NCI-H146 treated with DMSO at 0.1 percent for 48 hours (cell line): ENCODE data around the gene ERP27.

Experiments used
- DNase-seq: peaks from one replicate; lab custom pipeline; 2025; ENCODE audit not compliant: unreplicated experiment; lab: John Stamatoyannopoulos, UW

Gene ERP27

DNA sequence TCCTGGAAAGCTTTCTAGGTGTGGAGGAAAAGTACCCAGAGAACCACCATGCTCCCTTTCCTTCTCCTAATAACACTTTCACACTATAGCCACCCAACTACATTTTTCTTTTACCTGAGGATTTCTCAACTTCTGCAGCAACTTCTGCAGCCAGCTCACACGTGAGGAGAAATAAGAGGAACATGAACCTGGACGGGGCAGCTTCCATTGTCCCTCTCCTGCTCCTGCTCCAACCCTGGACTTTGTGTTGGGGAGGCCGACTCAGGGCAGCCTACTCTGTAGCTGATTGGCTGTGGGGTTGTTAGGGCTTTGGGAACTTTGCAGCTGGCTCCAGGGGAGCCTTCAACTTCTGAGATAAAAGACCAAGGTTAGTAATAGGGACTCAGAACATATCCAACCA, at the start of gene ERP27:
TSS of gene ERP27 (minus strand) at position 237 of the 400 bp plus-strand sequence. CDS start at position 208, 29 bp downstream.
- no peak for DNase-seq

DNA sequence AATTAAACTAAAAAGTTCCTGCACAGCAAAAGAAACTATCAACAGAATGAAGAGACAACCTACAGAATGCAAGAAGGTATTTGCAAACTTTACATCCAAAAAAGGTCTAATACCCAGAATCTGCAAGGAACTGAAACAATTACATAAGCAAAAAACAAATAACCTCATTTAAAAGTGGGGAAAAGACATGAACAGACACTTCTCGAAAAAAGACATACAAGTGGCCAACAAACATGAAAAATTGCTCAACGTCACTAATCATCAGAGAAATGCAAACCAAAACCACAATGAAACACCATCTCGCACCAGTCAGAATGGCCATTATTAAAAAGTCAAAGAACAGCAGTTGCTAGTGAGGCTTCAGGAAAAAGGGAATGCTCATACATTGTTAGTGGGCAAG, 49.7 kb upstream of the ERP27 start:
- DNase-seq = no peak

DNA sequence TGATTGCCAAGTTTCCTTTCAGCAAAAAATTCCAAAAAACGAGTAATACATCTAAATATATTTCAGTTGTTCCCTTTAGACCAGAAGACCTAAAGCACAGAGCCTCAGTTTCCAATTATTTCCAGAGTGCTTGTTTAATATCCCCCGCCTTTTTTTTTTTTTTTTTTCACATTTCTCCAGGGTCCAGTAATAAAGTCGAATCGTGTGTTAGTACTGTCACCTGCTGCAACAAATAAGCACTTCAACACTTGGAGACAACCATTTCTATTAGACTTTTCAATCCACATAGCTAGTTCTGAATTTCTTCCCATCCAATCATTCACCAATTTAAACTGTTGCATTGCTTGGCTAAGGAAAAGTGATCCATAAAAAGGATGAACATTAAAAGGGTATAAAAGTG, 48.1 kb upstream of the ERP27 start:
- DNase-seq = no peak

DNA sequence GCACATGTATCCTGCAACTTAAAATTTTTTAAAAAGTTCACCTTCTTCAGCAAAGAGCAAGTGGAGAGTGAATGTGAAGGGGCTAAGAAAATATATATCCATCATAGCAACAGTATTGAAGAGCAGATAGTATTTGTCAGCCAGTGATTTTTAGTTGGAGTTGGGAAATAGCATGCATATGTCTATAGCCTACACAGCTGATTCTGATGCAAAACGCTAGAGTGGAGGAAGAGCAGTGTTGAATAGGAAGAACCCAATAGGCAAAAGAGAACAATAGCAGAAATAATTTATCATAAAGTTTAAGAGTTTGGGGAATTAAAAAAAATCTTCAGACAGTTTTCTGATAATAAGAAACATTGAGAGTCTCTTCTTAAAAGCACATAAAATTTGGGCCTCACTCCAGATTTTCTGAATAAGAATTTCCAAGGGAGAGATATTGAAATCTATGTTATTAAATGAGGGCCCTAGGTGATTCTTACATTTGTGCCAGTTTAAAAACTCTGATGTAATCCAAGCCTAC, 46.5 kb upstream of the ERP27 start:
- no peak for DNase-seq

DNA sequence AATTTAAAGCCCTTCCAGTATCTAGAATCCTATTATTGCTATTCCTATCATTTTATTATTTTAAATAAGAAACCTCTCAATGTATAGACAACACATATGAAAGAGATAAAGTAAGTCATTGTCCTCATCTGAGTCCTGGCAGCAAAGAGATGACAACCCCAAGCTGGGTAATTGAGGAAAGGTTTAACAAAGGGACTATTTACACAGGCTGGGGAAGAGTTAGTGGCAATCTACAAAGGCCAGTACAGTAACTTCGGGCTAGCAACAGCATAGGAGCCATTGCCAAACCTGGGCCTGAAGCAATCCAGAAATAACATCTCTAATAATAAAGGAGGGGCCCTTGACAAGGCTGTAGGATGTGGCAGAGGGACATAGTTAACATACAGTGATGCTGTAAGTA, 45.7 kb upstream of the ERP27 start:
- DNase-seq = no peak

DNA sequence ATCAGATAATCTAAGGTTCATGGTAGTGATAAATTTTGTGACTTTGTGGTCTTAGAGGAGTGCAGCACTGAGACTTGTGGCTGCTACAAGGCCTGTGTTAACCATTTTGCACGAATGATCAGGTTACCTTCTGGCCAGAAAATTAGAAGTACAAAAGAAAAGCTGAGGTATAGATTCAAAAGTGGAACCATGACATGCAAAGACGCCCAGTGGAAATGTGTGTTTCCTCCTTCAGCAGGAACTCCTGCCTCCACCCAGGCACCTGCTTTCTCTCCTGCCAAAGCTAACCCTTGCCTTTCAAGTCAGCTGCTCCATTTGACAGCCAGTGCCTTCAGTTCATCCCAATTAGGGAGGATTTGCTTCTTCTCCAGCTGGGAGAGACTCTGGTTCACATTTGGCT, 44.7 kb upstream of the ERP27 start:
- no peak for DNase-seq

DNA sequence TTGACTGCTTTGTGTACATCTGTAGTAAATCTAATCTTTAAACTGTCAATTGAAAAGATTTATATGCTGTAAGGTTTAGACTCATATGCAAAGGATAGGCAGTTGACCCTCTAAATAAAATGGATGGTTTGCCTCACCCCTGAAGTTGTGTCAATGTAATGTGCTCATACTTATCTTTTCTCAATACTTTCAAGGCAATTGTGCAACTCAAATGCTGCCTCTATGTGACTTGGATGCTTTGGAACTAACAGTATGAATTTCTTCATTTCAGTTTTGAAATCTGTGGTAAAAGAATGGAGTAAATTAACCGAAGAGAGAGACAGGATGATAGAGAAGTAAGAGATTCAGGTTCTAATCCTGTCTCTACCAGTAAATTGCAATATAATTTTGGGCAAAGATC, 44.2 kb upstream of the ERP27 start:
- no peak for DNase-seq

DNA sequence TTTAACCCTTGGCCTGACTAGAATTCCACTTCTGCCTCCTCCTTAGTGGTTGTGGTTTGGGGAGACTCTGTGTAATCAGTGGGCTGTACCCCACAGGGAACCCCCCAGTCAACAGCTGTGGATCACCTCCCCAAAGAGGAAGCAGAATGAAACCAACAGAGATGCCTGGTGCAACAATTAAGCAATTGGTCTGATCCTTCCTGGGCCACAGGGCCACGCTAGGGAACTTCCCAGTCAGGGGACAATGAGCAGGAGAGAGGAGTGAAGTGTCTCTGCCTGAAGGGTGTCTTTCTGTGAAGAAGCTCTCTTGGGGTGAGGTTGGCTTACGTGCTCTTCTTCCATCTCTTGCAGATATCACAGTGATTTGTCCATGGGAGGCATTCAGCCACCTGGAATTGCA, 42.7 kb upstream of the ERP27 start:
- DNase-seq = no peak

DNA sequence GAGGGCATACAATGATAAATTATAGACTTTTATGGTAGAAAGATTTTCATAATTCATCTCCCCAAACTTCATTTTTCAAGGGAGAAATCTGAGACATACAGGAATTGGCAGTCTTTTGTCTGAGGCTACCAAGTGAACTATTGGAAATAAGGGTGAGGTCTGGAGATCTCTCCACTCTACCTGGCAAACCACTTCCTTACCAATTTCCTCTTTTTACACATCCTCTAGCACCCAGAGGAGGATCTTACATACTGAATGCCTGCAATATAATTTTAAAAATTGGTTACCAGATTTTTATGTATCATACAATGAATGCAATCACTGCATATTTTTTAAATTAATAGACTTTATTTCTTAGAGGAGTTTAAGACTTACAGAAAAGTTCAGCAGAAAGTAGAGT, 41.1 kb upstream of the ERP27 start:
- DNase-seq = no peak

DNA sequence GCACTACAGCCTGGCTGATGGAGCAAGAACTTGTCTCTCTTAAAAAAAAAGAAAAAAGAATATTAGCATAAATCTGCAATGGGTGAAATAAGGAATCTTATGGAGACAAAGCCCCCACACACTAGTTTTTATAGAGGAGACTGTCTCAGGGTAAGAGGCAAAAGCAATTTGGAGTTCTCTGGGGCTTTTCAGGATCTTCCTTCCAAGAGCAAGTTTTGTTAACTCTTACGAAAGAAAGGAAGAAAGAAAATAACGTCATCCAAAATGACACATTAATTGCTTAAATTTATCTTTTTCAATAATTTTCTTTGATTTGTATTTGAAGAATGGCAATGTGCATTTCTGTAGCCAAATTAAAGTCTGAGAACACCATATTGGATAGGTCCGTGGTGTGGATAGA, 38.3 kb upstream of the ERP27 start:
- no peak for DNase-seq

DNA sequence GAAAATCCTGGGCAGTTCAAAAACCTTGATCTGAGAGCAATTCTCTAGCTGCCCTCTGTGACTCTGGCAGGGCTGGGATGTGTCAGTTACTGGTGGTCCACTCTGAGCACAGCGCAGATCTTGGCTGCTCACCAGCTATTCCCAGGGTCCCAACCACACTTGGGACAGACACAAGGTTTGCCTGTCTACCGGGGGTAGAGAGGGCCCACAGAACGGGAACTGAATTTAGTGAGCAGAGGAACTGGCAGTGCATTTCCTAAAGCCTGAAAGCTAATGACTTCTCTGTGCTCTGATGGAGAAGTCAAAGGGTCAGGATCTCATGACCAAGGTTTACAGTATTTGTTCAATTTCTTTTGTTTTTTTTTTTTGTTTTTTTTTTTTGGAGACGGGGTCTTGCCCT, 37.1 kb upstream of the ERP27 start:
- DNase-seq = no peak

DNA sequence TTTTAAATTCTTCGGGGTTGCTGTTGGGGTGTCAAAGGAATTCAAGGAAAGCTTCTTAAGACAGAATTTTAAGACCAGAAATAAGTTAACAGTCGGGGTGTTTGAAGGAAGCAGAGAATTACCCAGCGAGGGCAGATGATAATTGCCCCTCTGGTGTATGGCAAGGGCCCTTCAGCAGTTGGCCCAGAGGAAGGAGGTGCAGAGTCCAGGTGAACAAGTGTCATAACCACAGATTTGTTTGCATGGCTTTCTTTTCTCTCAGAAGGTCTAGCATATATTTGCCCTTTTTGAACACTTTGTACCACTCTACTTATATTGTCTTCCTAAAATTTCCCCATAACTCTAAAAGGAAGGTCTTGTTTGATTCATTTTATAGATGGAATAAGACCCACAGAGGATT, 36.3 kb upstream of the ERP27 start:
- DNase-seq = no peak

DNA sequence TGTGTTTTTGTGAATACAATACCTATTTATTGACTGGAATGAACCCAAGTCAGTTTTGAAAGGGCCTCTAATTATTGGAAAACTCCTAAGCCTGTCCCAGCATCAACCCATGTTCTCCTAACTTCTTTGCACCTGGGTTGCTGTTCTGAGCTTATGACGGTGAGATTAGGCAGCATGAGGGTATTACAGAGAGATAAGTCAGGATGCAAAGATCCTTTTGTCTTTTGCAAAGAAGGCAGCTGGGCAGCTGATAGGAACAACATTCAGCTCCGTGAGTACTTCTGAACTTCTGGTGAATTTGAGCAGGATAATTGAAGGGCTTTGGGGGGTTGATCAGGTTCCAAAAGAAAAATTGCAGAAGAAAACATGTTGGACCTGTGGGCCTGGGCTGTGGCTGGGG, 34.5 kb upstream of the ERP27 start, which contains the start of gene PDE6H:
TSS of gene PDE6H (plus strand) at position 227 of the 400 bp plus-strand sequence. CDS start 4,971 bp downstream, outside the sequence.
- DNase-seq = no peak

DNA sequence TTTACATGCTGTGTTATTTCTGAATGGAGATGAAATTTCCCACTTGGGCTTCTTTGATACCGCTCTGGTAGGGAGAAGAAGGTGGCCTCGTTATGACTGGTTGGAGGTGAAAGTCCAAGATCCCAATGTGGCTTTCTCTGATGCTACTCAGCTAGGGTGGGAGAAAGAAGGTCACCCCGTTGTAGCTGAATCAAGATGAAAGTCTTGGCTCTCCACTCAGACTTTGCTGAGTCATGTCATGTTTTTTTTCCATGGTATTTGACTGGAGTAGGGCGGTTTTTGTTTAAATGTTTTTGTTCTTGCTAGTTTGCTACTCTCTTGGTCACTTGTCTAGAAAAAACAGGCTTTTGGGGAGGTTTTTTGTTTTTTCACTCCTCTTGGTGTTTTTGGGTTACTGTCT, 32.1 kb upstream of the ERP27 start:
- no peak for DNase-seq

DNA sequence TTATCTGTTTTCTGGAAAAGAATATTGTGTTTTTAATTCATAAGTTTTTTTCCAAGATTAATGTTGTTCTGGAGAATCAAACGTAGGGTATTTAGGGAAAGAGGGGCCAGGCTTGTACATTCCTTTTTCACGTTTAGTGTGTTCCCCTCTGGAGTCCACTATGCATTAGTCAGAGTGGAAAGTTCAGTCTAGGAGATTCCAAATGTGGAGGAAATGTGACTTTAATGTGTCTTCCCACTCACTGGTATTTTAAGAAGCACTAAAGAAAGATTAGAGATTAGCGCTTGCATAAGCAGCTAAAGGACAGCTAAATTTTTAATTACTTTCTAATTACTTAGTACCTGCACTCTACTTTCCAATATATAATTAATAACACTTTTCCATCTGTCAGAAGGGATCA, 30.1 kb upstream of the ERP27 start:
- DNase-seq = no peak

DNA sequence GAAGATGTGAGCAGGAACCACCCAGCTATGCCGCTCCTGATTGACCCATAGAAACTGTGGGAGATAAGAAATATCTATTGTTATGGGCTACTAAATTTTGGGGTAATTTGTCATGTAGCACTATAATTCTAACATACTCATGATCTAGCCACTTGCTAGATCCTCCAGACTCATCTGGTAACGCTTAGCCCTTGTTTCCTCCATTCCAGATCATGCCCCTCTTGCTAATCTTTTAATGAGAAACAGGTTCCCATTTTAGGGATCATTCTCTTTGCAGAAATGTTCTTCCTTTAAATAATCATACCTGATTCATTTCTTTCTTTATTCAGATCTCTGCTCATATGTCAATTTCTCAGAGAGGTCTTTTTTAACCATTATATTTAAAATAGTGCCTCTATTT, 26.9 kb upstream of the ERP27 start:
- DNase-seq = no peak

DNA sequence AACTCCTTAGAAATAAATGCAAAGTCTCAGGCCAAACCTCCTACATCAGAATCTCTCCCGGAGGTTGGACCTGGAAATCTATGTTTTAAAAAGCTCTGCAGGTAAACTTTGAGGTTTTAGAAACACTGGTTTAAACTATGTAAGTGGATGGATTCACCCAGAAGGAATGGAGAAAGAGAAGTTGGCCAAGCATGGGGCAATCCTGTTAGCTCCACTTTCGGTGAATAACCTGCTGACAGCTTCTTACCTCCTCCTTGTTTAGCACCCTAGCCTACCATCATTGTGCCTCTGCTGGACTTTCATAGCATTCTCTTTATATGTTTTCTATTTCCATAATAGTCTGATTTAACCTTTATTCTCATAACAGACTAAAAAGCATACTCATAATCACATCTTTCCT, 26.1 kb upstream of the ERP27 start:
- no peak for DNase-seq

DNA sequence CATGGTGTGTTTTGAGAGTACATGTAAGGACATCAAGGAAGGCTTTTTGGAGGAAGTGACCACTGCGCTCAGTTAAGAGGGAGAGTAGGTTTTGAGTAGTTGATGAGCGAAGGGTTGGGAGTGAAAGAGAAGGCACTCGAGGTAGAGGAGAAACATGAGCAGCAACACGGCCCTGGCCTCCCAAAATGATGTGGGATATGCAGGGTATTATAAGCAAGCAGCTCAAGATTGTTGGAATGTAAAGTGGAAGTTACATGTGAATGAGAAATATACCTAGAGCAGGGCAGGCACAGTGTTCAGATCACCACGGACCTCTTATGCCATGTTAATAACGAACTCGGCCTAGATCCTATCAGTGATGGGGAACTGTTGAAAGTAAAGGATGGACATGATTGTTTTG, 25.2 kb upstream of the ERP27 start:
- DNase-seq = no peak

DNA sequence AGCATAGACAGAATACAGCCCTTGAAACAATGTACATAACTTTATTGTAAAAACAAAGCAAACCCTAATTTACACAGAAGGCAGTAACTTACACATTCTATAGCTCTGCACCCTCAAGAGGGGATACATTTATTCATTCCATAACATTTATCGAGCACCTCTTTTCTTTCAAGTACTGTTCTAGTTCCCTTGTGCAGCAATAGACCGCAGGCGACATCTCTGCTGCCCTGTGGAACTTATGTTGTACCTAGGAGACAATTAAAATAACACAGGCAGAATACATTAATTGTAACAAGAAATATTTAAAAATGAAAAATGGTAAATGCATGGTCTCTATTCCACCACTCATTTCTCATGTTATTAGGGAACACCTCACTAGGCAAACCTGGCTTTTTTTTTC, 24.5 kb upstream of the ERP27 start:
- no peak for DNase-seq

DNA sequence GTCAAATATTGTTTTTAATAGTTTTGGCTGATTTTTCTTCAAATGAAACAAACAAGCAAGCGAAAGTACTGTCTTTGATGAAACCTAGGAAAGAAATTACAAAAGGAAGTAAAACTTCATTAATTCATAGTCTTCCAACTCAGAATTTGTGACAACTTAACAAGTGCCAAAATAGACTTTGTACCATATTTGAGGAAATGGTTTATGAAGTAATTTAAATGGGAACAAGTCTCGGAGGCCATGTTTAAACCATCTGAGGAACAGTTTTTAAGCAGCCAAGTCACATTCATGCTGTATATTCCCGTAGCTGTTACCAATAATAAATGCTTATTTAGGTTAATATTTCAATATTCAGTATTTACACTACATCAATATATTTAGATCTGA, 23.8 kb upstream of the ERP27 start:
- no peak for DNase-seq

DNA sequence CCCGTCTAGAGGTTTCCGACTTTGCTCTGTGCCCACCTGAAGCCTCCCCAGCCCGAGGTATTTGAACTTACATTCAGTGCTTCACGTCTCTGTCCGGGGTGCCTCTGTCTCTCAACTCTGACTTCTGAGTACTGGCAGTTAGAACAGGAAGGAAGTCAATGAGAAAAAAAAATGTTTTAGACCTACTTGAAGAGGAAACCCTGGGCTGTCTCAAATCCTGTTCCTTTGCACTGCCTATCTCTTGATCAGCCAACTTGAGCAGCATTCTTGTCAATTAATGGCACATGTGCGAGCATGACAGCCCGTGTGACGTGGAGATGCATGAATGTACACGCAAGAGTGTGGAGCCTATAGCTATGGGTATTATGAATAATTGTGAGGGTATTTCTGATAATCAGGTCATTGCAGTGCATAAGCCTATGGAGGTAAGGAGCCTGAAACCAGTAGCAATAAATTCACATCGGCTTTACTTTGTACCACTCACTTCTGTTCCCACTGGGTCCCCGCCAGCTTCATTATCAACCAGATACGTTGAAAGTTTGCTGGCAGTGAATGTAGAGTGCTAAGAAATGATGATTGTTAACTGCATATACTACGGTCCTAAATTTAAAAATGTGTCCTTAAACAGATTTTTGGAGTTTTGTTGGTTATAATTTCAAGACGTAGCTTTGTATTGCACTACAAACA, 23.3 kb upstream of the ERP27 start, which contains the start of gene ARHGDIB:
TSS of gene ARHGDIB (minus strand) at position 136 of the 687 bp plus-strand sequence. CDS start 10,889 bp downstream, outside the sequence.
- DNase-seq = no peak

DNA sequence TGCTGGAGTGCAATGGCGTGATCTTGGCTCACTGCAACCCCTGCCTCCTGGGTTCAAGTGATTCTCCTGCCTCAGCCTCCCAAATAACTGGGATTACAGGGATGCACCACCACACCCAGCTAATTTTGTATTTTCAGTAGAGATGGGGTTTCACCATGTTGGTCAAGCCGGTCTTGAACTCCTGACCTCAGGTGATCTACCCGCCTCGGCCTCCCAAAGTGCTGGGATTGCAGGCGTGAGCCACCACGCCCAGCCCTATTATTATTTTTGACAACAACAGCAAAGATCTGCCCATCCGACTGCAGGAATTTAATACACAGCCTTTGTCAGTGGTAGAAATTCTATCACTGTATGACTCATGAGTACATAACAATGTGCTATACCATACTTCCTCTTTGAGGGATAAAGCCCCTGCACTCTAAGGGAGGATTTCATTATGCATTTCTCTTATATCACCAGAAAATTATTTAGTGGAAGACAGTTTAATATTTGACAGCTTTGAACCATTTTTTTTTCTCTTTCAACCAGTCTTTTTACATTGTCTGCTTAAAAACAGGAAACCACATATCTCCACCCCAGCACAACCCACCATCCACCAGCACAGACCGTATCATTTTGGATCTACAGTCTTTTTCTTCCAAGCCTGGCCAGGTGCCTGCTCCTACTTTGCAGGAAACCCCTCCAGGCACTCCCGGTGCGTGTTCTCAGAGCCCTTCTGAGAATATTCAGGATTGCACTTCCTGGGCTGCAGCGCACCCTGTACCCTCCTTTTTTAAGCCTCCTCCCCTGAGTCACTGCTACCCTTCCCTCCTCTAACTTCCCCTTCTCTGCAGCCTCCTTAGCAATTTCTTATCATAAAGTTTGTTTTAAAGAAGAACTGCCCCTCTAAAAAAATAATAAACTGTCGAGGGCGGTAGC, 22.5 kb upstream of the ERP27 start:
- DNase-seq = no peak
